ENCODE data around the gene HJV.

HJV gene

GRCh38 chr1:146022403-146023127 lies 1.0 kb upstream of the HJV start:
- no peak for FAIRE-seq

GRCh38 chr1:146021050-146021445 lies 487 bp downstream of the HJV start:
- FAIRE-seq (no peak), DNase-seq (ENCODE audit: low spot score) (no peak)

More at GRCh38 chr1:146022403-146023127, 1.0 kb upstream of the HJV start:
- DNase-seq (ENCODE audit: low spot score): no peak

GRCh38 chr1:146020058-146021049 lies 1.2 kb downstream of the HJV start:
- DNase-seq (ENCODE audit: low spot score) (no peak), FAIRE-seq (no peak)

- DNase-seq (ENCODE audit: low spot score) (no peak), FAIRE-seq (no peak)
Observed at GRCh38 chr1:146019231-146020057, 2.1 kb downstream of the HJV start.

- FAIRE-seq (no peak), DNase-seq (ENCODE audit: low spot score) (no peak)
Observed at GRCh38 chr1:146016891-146017290, 4.6 kb downstream of the HJV start.

GRCh38 chr1:146013559-146013922 lies 8.0 kb downstream of the HJV start:
- FAIRE-seq: no peak

GRCh38 chr1:146012703-146013558 lies 8.6 kb downstream of the HJV start:
- FAIRE-seq (peak; percentile 86), DNase-seq (ENCODE audit: low spot score) (peak; percentile 72)

More at GRCh38 chr1:146013559-146013922, 8.0 kb downstream of the HJV start:
- no peak for DNase-seq (ENCODE audit: low spot score)

- no peak for FAIRE-seq
- no peak for DNase-seq (ENCODE audit: low spot score)
Observed at GRCh38 chr1:146010126-146010738, 11.3 kb downstream of the HJV start.

- DNase-seq (ENCODE audit: low spot score): no peak
- no peak for FAIRE-seq
Observed at GRCh38 chr1:146007489-146008133, 13.9 kb downstream of the HJV start.

GRCh38 chr1:146001709-146002108 lies 19.8 kb downstream of the HJV start:
- FAIRE-seq (no peak), DNase-seq (ENCODE audit: low spot score) (no peak)

- DNase-seq (ENCODE audit: low spot score) (no peak), FAIRE-seq (no peak)
Observed at GRCh38 chr1:145999321-146000024, 22.1 kb downstream of the HJV start.

GRCh38 chr1:145997718-145998023 lies 23.9 kb downstream of the HJV start:
- DNase-seq (ENCODE audit: low spot score) (no peak), FAIRE-seq (no peak)

- no peak for DNase-seq (ENCODE audit: low spot score)
Observed at GRCh38 chr1:145997016-145997717, 24.4 kb downstream of the HJV start.

GRCh38 chr1:145996433-145997015 lies 25.0 kb downstream of the HJV start, which contains the start of gene TXNIP:
TSS of gene TXNIP (minus strand) at chr1:145996579. CDS start at chr1:145996266, 313 bp downstream.
- peak; percentile 70 for FAIRE-seq

More at GRCh38 chr1:145997016-145997717, 24.4 kb downstream of the HJV start:
- FAIRE-seq: no peak

GRCh38 chr1:145995964-145996432 lies 25.5 kb downstream of the HJV start:
- FAIRE-seq (no peak), DNase-seq (ENCODE audit: low spot score) (no peak)

More at GRCh38 chr1:145996433-145997015, 25.0 kb downstream of the HJV start, which contains the start of gene TXNIP:
- peak; percentile 86 for DNase-seq (ENCODE audit: low spot score)

GRCh38 chr1:145995148-145995881 lies 26.2 kb downstream of the HJV start:
- no peak for FAIRE-seq
- no peak for DNase-seq (ENCODE audit: low spot score)
